Neutrophil (primary cell): ENCODE results near the gene INPP5F.

Source experiments
- H3K27ac ChIP-seq: fragments of 200-600 bp; sonication (generic); 2 replicates; pipeline ENCODE4 v1.5.1; 2016; ENCODE audit warnings: mild to moderate bottlenecking, moderate library complexity
- H3K27me3 ChIP-seq: fragments of 200-600 bp; sonication (generic); 2 replicates; pipeline ENCODE4 v1.6.0; 2016; ENCODE audit warnings: mild to moderate bottlenecking
- H3K36me3 ChIP-seq: fragments of 200-600 bp; sonication (generic); 2 replicates; pipeline ENCODE4 v1.5.1; 2017
- H3K4me1 ChIP-seq, 2 experiments: fragments of 200-600 bp in 1 of 2; sonication (generic) in 1 of 2; 1 replicate in 1 of 2; 2 replicates in 1 of 2; pipeline versions ENCODE4 v1.5.1 to v1.6.1; 2013 to 2016; ENCODE audit warnings: low read depth in 1 of 2, low read length in 1 of 2, mild to moderate bottlenecking in 1 of 2, moderate library complexity in 1 of 2; ENCODE audit not compliant: control insufficient read depth in 1 of 2, insufficient read depth in 1 of 2
- H3K4me3 ChIP-seq, 2 experiments: fragments of 200-600 bp in 1 of 2; sonication (generic) in 1 of 2; 1 replicate in 1 of 2; 2 replicates in 1 of 2; pipeline ENCODE4 v1.5.1; 2013 to 2016; ENCODE audit warnings: low read depth in 1 of 2, low read length in 1 of 2, mild to moderate bottlenecking in 1 of 2, moderate library complexity in 1 of 2
- H3K9me3 ChIP-seq: fragments of 200-600 bp; sonication (generic); 2 replicates; pipeline ENCODE4 v1.5.1; 2016
- TF ChIP-seq, protein P1 (sequence below): fragments of 200-600 bp; sonication (generic); IDR thresholded peaks from 2 replicates; pipeline ENCODE4 v1.5.1; 2016; ENCODE audit warnings: antibody characterized with exemption

Gene INPP5F

DNA sequence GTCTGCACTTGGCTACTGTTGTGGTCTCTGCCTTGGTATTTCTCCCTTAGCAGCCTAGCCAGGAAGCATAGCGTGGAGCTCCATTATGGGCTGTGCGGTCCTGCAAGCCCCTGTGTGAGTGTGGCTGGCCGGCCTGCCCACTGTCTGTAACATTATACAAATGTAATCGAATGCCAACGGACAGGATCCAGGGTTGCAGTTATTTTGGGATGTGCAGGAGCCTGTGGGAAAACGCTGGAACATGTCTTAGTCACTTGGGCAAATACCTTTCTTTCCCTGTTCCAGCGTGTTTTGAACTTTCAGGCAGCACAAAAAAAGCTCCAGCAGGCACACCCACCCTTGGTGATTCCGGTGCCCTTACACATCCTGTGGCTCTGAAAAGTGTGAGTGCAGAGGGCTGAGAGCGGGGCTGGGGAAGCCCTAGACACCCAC is 45.2 kb upstream of the INPP5F start:
- Histone ChIP-seq H3K4me3 (no peak overlapping the region), H3K27ac (no peak overlapping the region)
- TF ChIP-seq, protein P1, sequence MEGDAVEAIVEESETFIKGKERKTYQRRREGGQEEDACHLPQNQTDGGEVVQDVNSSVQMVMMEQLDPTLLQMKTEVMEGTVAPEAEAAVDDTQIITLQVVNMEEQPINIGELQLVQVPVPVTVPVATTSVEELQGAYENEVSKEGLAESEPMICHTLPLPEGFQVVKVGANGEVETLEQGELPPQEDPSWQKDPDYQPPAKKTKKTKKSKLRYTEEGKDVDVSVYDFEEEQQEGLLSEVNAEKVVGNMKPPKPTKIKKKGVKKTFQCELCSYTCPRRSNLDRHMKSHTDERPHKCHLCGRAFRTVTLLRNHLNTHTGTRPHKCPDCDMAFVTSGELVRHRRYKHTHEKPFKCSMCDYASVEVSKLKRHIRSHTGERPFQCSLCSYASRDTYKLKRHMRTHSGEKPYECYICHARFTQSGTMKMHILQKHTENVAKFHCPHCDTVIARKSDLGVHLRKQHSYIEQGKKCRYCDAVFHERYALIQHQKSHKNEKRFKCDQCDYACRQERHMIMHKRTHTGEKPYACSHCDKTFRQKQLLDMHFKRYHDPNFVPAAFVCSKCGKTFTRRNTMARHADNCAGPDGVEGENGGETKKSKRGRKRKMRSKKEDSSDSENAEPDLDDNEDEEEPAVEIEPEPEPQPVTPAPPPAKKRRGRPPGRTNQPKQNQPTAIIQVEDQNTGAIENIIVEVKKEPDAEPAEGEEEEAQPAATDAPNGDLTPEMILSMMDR: no peak

DNA sequence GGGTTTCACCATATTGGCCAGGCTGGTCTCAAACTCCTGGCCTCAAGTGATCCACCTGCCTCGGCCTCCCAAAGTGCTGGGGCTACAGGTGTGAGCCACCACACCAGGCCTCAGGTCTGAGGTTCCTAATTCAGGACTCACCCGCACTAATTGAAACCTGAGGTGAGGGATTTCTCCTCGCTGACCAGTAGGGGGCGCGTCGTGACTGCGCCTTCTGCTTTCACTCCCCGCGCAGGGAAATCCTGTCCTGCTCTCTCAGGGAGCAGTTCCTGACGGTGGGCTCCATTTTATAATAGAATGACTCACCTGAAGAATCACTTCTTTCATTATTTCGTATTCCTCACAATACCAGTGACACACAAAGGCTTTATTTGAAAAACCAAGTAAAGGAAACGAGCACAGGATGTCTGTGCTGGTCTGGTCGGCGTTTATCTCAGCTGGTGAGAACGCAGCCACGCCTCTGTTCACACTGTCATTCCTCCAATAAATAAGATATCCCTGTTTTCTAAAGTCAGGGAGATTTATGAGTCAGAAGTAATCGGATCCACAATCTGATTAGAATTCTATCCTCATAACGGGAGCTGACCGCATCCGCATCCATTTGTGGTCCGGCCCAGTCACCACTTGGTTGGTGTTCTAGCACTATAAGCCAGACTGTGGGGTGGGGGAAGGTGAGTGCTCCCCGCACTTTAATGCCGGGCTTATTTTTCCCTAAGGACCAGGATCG is 39.2 kb upstream of the INPP5F start:
- peaks cover 4 to 14% of the 10 kb centered on the region in 2 experiments for H3K4me1 ChIP-seq
- H3K4me3 ChIP-seq: peak overlapping the region in 1 of 2 experiments; percentile 46
- H3K27me3 ChIP-seq: peaks cover 3% of the 10 kb centered on the region
- TF ChIP-seq, protein P1: peak; percentile 86
- no peaks in the 10 kb centered on the region for H3K9me3 ChIP-seq
- H3K36me3 ChIP-seq: no peaks in the 10 kb centered on the region
- H3K27ac ChIP-seq: no peak overlapping the region

More for the DNA sequence above, 45.2 kb upstream of the INPP5F start:
- no peaks in the 10 kb centered on the region for H3K36me3 ChIP-seq
- H3K4me1 ChIP-seq: peaks cover 16 to 20% of the 10 kb centered on the region in 2 experiments
- H3K27me3 ChIP-seq: no peaks in the 10 kb centered on the region
- H3K9me3 ChIP-seq: no peaks in the 10 kb centered on the region

DNA sequence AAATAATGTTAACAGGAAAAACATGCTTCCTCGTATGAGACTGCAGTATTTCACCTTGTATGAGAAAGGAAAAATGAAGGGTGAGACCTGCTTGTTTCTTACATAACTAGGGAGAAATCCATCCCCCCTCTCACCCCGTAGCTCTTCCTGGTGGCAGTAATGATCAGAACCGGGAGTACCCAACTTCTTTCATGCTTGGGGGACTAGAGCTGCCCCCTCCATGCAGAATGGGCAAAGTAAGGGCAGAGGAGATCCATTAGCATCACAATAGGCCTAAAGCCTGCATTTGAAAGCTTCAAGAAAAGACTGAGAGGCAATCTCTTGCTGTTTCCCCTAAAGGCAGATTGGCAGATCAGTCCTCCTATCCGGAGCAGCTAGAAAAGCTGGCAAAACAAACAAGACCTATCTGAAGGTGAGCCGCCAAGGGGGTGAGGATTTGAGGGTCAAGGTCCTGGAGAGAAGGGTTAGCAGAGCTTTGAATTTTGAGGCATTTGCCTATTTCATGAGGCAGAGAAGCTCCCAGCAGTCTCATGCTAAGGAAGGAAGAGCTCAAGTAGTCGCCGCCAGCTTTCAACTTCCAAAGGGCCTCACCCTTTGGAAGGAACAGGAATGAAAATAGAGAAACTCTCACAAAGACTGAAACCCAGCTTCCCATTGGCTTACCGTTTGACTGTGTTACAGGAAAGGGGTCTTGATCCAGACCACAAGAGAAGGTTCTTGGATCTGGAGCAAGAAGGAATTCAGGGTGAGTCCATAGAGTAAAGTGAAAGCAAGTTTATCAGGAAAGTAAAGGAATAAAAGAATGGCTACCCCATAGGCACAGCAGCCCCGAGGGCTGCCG is 38.4 kb upstream of the INPP5F start:
- peaks cover 3% of the 10 kb centered on the region for H3K27me3 ChIP-seq
- H3K4me3 ChIP-seq: no peak overlapping the region
- H3K4me1 ChIP-seq: peaks cover 0 to 9% of the 10 kb centered on the region in 2 experiments
- H3K27ac ChIP-seq: no peak overlapping the region
- TF ChIP-seq, protein P1: no peak
- H3K9me3 ChIP-seq: no peaks in the 10 kb centered on the region
- H3K36me3 ChIP-seq: no peaks in the 10 kb centered on the region

DNA sequence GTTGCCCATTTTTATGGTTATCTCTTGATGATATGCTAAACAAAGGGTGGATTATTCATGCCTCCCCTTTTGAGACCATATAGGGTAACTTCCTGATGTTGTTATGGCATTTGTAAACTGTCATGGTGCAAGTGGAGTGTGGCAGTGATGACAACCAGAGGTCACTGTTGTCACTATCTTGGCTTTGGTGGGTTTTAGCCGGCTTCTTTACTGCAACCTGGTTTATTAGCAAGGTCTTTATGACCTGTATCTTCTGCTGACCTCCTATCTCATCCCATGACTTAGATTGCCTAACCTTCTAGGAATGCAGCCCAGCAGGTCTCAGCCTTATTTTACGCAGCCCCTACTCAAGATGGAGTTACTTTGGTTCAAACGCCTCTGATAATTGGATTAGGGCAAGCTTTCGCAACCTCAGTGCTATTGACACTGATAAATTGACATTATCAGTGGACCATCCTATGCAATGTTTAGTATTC is 37.8 kb upstream of the INPP5F start:
- H3K27ac ChIP-seq: no peak overlapping the region

DNA sequence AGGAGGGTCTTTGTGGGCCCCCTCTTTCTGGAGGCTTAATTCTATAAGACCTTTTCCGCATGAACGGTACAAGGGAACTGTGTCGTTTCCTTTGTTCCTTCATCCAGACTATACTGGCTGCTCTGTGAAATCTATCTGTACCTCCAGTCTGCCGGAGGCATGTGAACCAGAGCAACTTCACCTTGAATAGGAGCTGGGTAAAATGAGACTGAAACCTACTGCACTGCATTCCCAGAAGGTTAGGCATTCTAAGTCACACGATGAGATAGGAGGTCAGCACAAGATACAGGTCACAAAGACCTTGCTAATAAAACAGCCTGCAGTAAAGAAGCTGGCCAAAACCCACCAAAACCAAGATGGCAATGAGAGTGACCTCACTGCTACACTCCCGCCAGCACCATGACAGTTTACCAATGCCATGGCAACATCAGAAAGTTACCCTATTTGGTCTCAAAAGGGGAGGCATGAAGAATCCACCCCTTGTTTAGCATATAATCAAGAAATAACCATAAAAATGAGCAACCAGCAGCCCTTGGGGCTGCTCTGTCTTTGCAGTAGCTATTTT is 36.8 kb upstream of the INPP5F start:
- no peaks in the 10 kb centered on the region for H3K9me3 ChIP-seq
- TF ChIP-seq, protein P1: no peak
- peaks cover 3% of the 10 kb centered on the region for H3K27me3 ChIP-seq
- H3K36me3 ChIP-seq: no peaks in the 10 kb centered on the region
- peaks cover 0 to 9% of the 10 kb centered on the region in 2 experiments for H3K4me1 ChIP-seq
- H3K27ac ChIP-seq: no peak overlapping the region
- H3K4me3 ChIP-seq: no peak overlapping the region

More for the DNA sequence above, 37.8 kb upstream of the INPP5F start:
- Histone ChIP-seq H3K9me3 (no peaks in the 10 kb centered on the region), H3K4me1 (peaks cover 0 to 9% of the 10 kb centered on the region in 2 experiments), H3K4me3 (no peak overlapping the region), H3K27me3 (peaks cover 3% of the 10 kb centered on the region), H3K36me3 (no peaks in the 10 kb centered on the region)
- TF ChIP-seq, protein P1: no peak
